HG02943 (cell line): ENCODE results near the gene A1BG.

Experiments used
- ATAC-seq: cut with Tn5 transposase; IDR thresholded peaks from one replicate; pipeline ENCODE4 v1.9.1; 2021; ENCODE audit warnings: mild to moderate bottlenecking, low read depth, moderate library complexity; ENCODE audit not compliant: unreplicated experiment

A1BG gene

GRCh38 chr19:58305065-58305931 is 48.0 kb downstream of the A1BG start, which contains the start of gene ERVK3-1:
ERVK3-1 (plus strand) TSS chr19:58305377; CDS start chr19:58312169, 6,792 bp downstream.
- ATAC-seq, result peak; percentile 98

- no peak for ATAC-seq
These were observed 48.6 kb downstream of the A1BG start for GRCh38 chr19:58304748-58305064.

GRCh38 chr19:58304255-58304654 is 49.0 kb downstream of the A1BG start:
- ATAC-seq, result no peak

DNA sequence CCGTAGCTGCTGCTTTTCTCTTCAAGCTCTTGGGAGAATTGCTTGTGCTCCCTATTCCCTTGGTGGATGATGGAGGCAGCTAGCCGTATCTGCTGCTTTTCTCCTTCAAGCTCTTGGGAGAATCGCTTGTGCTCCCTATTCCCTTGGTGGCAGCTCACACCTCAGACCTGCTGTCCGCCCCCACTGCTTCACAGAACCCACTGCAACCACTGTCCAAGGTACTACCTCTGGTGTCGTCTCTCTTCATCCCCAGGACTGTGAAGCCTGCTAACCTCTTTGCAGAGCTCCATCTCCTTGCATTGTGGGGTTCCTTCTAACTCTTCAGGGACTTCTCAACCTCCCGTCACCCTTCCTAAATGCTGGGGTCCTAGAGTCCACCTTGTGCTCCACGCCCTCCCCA is 52.7 kb downstream of the A1BG start:
- no peak for ATAC-seq

GRCh38 chr19:58296104-58296503 is 57.2 kb downstream of the A1BG start:
- ATAC-seq, result no peak
